Skeletal muscle satellite cell (primary cell): ENCODE measurements around the gene DGKB.

Experiments used
- H3K27me3 ChIP-seq: 2 replicates; pipeline ENCODE4 v1.7.0; 2013; ENCODE audit warnings: low read length; ENCODE audit not compliant: control insufficient read depth, insufficient read depth
- H3K36me3 ChIP-seq: 2 replicates; pipeline ENCODE4 v1.7.0; 2013; ENCODE audit warnings: mild to moderate bottlenecking, control low read depth, low read length; ENCODE audit not compliant: insufficient read depth
- H3K4me1 ChIP-seq: 2 replicates; pipeline ENCODE4 v1.7.0; 2013; ENCODE audit warnings: low read length; ENCODE audit not compliant: control insufficient read depth, insufficient read depth
- H3K4me2 ChIP-seq: 2 replicates; pipeline ENCODE4 v1.7.0; 2013; ENCODE audit warnings: mild to moderate bottlenecking, low read length
- H3K4me3 ChIP-seq: 2 replicates; pipeline ENCODE4 v1.7.0; 2013; ENCODE audit warnings: low read length
- H3K9ac ChIP-seq: 2 replicates; pipeline ENCODE4 v1.7.0; 2013; ENCODE audit warnings: mild to moderate bottlenecking, low read depth, low read length, moderate library complexity
- H3K9me3 ChIP-seq: replicated peaks from 2 replicates; pipeline ENCODE4 v1.7.0; 2013; ENCODE audit warnings: mild to moderate bottlenecking, control low read depth, low read length

The DGKB gene

DNA sequence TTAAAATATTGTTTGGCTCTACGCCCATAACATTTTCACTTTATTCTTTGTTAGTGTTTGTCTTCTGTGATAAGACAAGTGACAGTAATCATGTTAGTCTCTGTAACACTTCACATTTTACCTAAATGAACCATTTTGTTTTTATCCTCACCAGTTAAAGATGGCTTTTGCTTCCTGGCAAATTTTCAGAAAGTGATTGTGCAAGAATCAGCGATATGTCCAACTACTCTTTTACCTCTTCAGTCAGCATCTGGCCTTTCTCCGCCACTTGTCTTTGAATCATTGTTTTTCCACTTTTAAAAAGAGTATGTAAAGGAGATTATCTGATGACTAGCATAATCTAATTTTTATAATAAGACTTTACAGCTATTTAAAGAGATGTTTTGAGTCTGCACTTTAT lies 3.5 kb downstream of the DGKB start:
- no peak overlapping the region for H3K9ac ChIP-seq
- no peak overlapping the region for H3K4me2 ChIP-seq
- H3K9me3 ChIP-seq = no peaks in the 10 kb centered on the region

DNA sequence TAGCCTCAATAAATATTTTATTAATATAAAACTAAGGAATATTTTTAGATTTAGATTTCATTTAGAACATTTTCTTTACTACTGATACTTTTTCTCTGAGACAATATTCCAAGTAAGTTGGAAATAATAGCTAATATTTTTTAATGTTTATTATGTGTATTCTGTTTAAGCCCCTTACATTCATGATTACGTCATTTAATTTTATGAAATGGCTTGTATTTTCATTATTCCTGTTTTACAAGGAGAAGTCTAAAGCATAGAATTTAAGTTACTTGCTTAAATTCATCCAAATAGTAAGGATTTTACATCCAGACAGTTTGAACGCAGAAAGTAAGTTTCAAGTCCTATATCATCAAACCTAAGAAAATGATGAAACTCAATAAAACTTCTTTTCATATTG lies 6.1 kb downstream of the DGKB start:
- H3K4me1 ChIP-seq = peaks cover 3% of the 10 kb centered on the region
- H3K4me2 ChIP-seq = no peak overlapping the region
- no peak overlapping the region for H3K4me3 ChIP-seq
- no peaks in the 10 kb centered on the region for H3K36me3 ChIP-seq
- no peak overlapping the region for H3K9ac ChIP-seq
- H3K9me3 ChIP-seq = no peaks in the 10 kb centered on the region
- no peaks in the 10 kb centered on the region for H3K27me3 ChIP-seq

More for the DNA sequence above, 3.5 kb downstream of the DGKB start:
- no peaks in the 10 kb centered on the region for H3K27me3 ChIP-seq
- H3K4me1 ChIP-seq = peaks cover 13% of the 10 kb centered on the region
- no peaks in the 10 kb centered on the region for H3K36me3 ChIP-seq
- no peak overlapping the region for H3K4me3 ChIP-seq

DNA sequence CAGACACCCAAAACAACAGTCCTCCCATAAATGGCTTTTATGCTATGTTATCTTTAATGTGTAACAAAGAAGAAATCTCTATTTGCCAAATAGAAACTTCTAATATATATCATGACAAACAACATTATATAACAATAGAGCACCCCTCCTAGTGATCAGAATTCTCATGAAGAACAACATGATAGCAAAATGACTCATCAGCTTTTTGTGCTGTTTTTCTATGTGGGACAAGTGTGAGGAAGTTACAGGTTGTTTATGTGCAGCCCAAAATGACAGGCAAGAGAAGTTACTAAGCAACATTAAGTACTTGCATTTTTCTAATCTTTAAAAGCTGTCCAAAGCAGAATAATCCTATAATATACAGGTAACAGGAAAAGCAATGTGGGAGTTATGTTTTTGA lies 7.7 kb downstream of the DGKB start:
- Histone ChIP-seq H3K4me3 (no peak overlapping the region), H3K9ac (no peak overlapping the region), H3K36me3 (no peaks in the 10 kb centered on the region), H3K27me3 (no peaks in the 10 kb centered on the region), H3K4me1 (peaks cover 3% of the 10 kb centered on the region), H3K4me2 (no peak overlapping the region), H3K9me3 (no peaks in the 10 kb centered on the region)

DNA sequence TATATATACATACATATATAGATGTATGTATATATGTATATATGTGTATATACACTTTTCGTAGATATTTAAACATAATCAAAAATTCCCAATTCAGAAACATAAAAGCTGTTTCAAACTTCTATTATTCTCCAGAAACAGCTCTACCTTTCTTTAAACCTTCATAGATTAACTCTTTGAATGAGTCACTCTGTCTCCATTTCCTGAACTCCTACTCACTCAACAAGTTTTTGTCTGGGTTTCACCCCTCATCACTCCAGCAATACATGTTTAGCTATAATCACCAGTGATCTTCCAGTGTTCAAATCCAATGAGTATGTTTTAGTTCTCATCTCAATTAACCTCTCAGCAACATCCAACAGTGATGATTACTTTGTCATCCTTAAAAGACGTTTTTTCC lies 9.6 kb downstream of the DGKB start:
- Histone ChIP-seq H3K4me3 (no peak overlapping the region), H3K9ac (no peak overlapping the region), H3K9me3 (no peaks in the 10 kb centered on the region), H3K27me3 (no peaks in the 10 kb centered on the region), H3K36me3 (no peaks in the 10 kb centered on the region), H3K4me1 (peaks cover 3% of the 10 kb centered on the region), H3K4me2 (no peak overlapping the region)

DNA sequence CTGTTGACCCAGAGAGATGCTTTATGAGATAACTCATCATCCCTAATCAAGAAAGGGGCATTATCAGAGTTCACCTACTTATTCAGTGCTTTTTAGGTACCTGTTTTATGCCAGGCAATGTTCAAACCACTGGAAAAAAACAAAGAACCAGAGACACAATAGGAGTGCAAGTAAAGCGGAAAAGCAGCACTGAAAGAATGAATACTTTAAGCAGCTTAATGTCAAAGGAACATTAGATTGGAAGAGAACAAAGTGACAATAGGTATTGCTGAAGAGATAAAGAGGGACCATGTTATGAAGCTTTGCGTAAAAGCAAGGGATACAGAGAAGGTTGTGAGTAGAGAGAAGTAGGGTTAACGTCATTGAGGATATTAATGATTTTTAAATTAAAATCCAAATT lies 11.3 kb downstream of the DGKB start:
- Histone ChIP-seq H3K9ac (no peak overlapping the region), H3K36me3 (no peaks in the 10 kb centered on the region), H3K9me3 (no peaks in the 10 kb centered on the region), H3K27me3 (no peaks in the 10 kb centered on the region), H3K4me3 (no peak overlapping the region), H3K4me2 (no peak overlapping the region), H3K4me1 (peaks cover 3% of the 10 kb centered on the region)

DNA sequence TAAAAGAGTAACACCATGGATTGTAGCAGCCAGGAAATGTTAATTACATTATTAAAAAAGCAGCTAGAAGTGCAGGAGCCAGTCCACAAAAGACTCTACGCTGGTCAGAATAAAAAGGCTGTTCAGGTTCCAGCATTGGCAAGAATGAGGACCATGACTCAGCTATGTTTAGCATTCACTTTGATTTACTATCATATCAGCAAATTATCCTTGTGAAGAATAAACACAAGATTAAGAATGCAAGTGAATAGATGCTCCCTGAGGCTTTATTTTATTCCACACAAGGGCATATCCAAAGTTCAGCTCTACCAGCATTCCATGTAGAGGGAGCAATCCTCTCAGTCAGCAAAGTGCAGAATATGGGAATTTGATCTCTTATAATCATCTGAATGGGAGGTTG lies 13.6 kb downstream of the DGKB start:
- H3K36me3 ChIP-seq = no peaks in the 10 kb centered on the region

DNA sequence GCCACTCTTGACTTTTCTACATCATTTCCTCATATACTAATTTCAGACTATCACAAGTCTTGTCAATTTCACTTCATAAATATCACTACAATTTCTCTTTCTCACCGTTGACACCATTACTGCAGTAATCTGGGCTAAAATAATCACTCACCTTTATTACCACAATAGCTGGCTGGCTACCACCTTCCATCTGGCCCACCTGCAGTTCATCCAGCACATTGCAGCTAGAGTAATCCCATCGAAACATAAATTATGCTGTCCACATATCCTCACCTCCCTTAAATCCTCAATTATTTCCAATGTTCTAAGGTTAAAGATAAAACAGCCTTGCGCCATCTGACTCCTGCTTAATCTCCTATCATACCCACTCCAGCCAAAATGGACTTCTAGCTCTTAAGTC lies 16.0 kb downstream of the DGKB start:
- no peaks in the 10 kb centered on the region for H3K27me3 ChIP-seq
- H3K9me3 ChIP-seq = no peaks in the 10 kb centered on the region
- H3K36me3 ChIP-seq = no peaks in the 10 kb centered on the region

More for the DNA sequence above, 13.6 kb downstream of the DGKB start:
- H3K9me3 ChIP-seq = no peaks in the 10 kb centered on the region
- peaks cover 3% of the 10 kb centered on the region for H3K4me1 ChIP-seq
- H3K27me3 ChIP-seq = no peaks in the 10 kb centered on the region
- H3K4me2 ChIP-seq = no peak overlapping the region
- H3K9ac ChIP-seq = no peak overlapping the region
- no peak overlapping the region for H3K4me3 ChIP-seq

DNA sequence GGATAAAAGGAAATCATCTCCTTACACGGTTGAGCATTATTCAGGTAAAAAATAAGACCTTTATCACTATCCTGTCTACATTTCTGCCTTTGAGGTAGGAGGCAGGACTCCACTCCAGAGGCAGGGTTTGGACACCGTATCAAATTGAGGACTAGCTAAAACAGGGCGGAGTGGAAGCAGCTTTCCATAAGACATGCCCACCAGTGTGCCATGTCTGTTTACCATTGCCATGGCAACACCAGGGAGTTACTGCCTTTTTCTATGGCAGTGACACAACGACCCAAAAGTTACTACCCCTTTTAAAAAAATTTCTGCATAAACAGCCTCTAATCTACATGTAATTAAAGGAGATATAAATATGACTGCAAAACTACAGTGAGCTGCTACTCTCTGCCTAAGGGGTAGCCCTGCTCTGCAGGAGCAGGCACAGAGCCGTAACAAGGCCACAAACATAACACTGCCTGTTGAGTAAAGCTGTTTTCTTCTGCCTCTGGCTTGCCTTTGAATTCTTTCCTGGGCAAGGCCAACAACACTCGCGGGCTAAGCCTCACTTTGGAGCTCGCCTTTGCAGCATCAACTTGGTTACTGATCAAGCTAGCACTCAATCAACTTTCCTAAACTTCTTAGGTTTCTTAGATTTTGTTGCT lies 26.5 kb downstream of the DGKB start:
- Histone ChIP-seq H3K27me3 (no peaks in the 10 kb centered on the region), H3K4me3 (no peak overlapping the region), H3K9ac (no peak overlapping the region), H3K4me2 (no peak overlapping the region), H3K4me1 (no peaks in the 10 kb centered on the region), H3K36me3 (no peaks in the 10 kb centered on the region), H3K9me3 (no peaks in the 10 kb centered on the region)

More for the DNA sequence above, 16.0 kb downstream of the DGKB start:
- no peak overlapping the region for H3K9ac ChIP-seq
- H3K4me3 ChIP-seq = no peak overlapping the region
- no peaks in the 10 kb centered on the region for H3K4me1 ChIP-seq
- H3K4me2 ChIP-seq = no peak overlapping the region

DNA sequence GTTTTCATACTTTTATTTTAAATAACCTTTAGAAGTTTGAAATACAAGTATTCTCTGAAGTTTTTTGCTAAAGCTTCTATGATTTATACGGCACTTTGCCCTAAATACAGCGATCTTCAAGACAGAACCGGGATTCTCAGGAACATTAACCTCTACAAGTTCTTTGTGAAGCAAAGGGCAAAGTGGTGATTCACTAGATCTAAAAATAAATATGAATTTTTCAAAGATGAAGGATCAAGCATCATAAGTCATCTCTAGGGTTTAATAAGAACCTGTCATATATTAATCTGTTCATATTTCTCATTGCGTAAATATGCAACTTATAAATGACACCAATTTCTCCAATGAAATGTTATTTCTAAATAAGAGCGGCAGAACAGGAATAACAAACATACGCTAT lies 30.7 kb downstream of the DGKB start:
- Histone ChIP-seq H3K4me2 (no peak overlapping the region), H3K9me3 (no peaks in the 10 kb centered on the region), H3K9ac (no peak overlapping the region), H3K36me3 (no peaks in the 10 kb centered on the region), H3K4me3 (no peak overlapping the region), H3K27me3 (no peaks in the 10 kb centered on the region), H3K4me1 (no peaks in the 10 kb centered on the region)

DNA sequence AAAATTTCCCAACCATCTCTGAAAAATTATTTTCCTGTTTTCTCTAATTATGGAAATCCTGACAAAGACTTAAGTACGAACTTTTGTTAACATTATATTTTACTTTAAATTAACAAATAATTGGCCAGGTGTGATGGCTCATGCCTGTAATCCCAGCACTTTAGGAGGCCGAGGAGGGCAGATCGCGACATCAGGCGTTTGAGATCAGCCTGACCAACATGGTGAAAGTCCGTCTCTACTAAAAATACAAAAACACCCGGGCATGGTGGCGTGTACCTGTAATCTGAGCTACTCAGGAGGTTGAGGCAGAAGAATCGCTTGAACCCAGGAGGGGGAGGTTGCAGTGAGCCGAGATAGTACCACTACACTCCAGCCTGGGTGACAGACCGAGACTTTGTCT lies 32.2 kb downstream of the DGKB start:
- no peak overlapping the region for H3K4me3 ChIP-seq
- no peak overlapping the region for H3K4me2 ChIP-seq
- H3K36me3 ChIP-seq = no peaks in the 10 kb centered on the region
- no peaks in the 10 kb centered on the region for H3K27me3 ChIP-seq
- no peak overlapping the region for H3K9ac ChIP-seq
- H3K9me3 ChIP-seq = no peaks in the 10 kb centered on the region
- no peaks in the 10 kb centered on the region for H3K4me1 ChIP-seq

DNA sequence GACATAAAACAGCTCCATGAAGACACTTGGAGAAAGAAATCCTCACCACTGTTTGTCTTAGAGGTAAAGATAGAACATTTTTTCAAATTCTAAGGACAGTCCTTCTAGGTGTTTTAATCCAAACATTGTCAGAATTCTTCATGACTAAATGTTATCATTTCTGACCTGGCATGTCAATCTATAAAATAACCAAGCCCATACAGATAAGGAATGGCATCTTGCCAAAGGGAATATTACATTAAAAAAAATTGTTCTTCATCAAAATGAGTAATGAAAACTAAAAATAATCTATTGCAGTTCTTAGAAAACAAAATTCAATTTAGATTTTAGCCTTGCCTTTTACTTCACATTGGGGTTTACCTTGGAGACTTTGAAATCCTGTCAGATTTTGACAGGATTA lies 33.6 kb downstream of the DGKB start:
- no peak overlapping the region for H3K4me3 ChIP-seq

DNA sequence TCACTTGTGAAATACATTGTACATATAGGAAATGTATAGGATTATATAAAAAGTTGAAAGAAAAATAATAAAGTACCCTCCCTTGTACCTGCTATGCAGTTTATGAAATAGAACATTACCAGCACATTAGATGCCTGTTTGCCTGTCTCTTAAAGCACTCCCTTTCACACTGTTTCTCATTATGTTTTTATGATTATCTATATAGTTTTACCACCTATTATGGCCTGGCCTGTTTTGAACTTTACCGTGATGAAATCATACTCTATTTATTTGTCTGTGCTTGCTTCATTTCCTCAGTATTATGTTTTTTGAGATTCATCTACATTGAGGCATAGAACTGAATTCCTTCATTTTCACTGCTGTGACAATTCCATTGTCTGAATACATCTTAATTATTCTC lies 41.1 kb downstream of the DGKB start:
- no peak overlapping the region for H3K9ac ChIP-seq
- no peaks in the 10 kb centered on the region for H3K4me1 ChIP-seq
- H3K4me3 ChIP-seq = no peak overlapping the region
- H3K9me3 ChIP-seq = no peaks in the 10 kb centered on the region
- no peaks in the 10 kb centered on the region for H3K27me3 ChIP-seq
- no peak overlapping the region for H3K4me2 ChIP-seq
- no peaks in the 10 kb centered on the region for H3K36me3 ChIP-seq

More for the DNA sequence above, 33.6 kb downstream of the DGKB start:
- Histone ChIP-seq H3K9me3 (no peaks in the 10 kb centered on the region), H3K4me2 (no peak overlapping the region), H3K4me1 (no peaks in the 10 kb centered on the region), H3K36me3 (no peaks in the 10 kb centered on the region), H3K27me3 (no peaks in the 10 kb centered on the region), H3K9ac (no peak overlapping the region)
